Measurements from ENCODE around the gene SEC14L3. TPM values are rescaled to one million over a fixed set of nuclear protein-coding genes. Genes with fewer than 3 reads are reported as not detected.

Gene SEC14L3
- polyA plus RNA-seq, 1 of the 3 experiments (the other 2 are of a cell fraction), result not detected

- 78% methylated on average over 11 of the region's 12 CpGs for WGBS (ENCODE audit: low lambda C conversion rate)
- CTCF ChIA-PET, result interaction anchor here (1.3 kb wide), 1 partner anchor 18 kb away, joined by 4 read pairs; no protein-coding TSS in a partner anchor
Observed at GRCh38 chr22:30503551-30503950, 31.7 kb upstream of the SEC14L3 start.

More at GRCh38 chr22:30503551-30503950, 31.7 kb upstream of the SEC14L3 start:
- no peaks in the 10 kb centered on the region for H3K9me3 ChIP-seq
- no peaks in the 10 kb centered on the region; the same call in 1 of the 2 replicates for H3K27me3 ChIP-seq (ENCODE audit: insufficient read depth)
- H3K27ac ChIP-seq (ENCODE audit: low read depth in 2 of 2, low read length in 1 of 2), result no peak overlapping the region
- H3K4me1 ChIP-seq (ENCODE audit: control insufficient read depth in 1 of 2, insufficient read depth in 2 of 2, low read depth in 1 of 2, low read length in 1 of 2), result peaks cover 0 to 3% of the 10 kb centered on the region in 2 experiments; a peak in 1 of 4 replicates
- H3F3A ChIP-seq (replicated peaks; ENCODE audit: insufficient read depth), result no peaks in the 10 kb centered on the region
- H4K20me1 ChIP-seq (ENCODE audit: insufficient read depth), result no peaks in the 10 kb centered on the region
- H3K4me2 ChIP-seq, result no peak overlapping the region
- H3K4me3 ChIP-seq (ENCODE audit: low read depth in 2 of 2, low read length in 1 of 2), result no peak overlapping the region
- POLR2A ChIA-PET, result no interaction called here
- H3K79me2 ChIP-seq (ENCODE audit: insufficient read depth), result no peaks in the 10 kb centered on the region
- DNase-seq, result no peak
- TF ChIP-seq YY1 (IDR thresholded peaks at IDR 0.05; ENCODE audit: low read depth) (no peak), RFX5 (IDR thresholded peaks at IDR 0.05; ENCODE audit: low read length) (no peak), EP300 (IDR thresholded peaks at IDR 0.05; ENCODE audit: borderline replicate concordance in 1 of 2, low read depth in 1 of 2, low read length in 1 of 2) (no peak), JUND (IDR thresholded peaks at IDR 0.05) (no peak), TEAD4 (IDR thresholded peaks at IDR 0.05; ENCODE audit: borderline replicate concordance, insufficient read depth) (no peak), FOXM1 (IDR thresholded peaks at IDR 0.05; ENCODE audit: low read depth) (no peak), MAX (IDR thresholded peaks at IDR 0.05; ENCODE audit: low read depth) (no peak), SIN3A (IDR thresholded peaks at IDR 0.05; ENCODE audit: borderline replicate concordance, low read depth, low read length) (no peak), EZH2phosphoT487 (IDR thresholded peaks at IDR 0.05; ENCODE audit: borderline replicate concordance, low read depth) (no peak), REST (IDR thresholded peaks at IDR 0.05; ENCODE audit: low read depth, low read length) (no peak), NFIC (IDR thresholded peaks at IDR 0.05; ENCODE audit: borderline replicate concordance) (no peak), RAD21 (IDR thresholded peaks at IDR 0.05; ENCODE audit: low read length) (no peak), RXRA (IDR thresholded peaks at IDR 0.05; ENCODE audit: borderline replicate concordance, low read depth) (no peak), PBX3 (IDR thresholded peaks at IDR 0.05) (no peak), RCOR1 (IDR thresholded peaks at IDR 0.05; ENCODE audit: low read length) (no peak), TCF12 (IDR thresholded peaks at IDR 0.05) (no peak), FOXJ3 (CRISPR knock-in tag; IDR thresholded peaks at IDR 0.05) (no peak), GATA2 (CRISPR knock-in tag; IDR thresholded peaks at IDR 0.05) (no peak), NRF1 (IDR thresholded peaks at IDR 0.05; ENCODE audit: low read depth, low read length) (no peak)
- H3K36me3 ChIP-seq (replicated peaks in 1 of 2; ENCODE audit: control insufficient read depth in 1 of 2, insufficient read depth in 2 of 2, low read length in 1 of 2), result no peaks in the 10 kb centered on the region
- H3K9ac ChIP-seq, result no peak overlapping the region
- H3K9me2 ChIP-seq, result no peaks in the 10 kb centered on the region
- no peak overlapping the region for H2AFZ ChIP-seq (ENCODE audit: low read depth)

All from SK-N-SH (cell line).